DMS79 (cell line): ENCODE measurements around the gene KMT5B.
"Not testable (repeated sequence)": the region's sequence is repeated elsewhere in the genome, so short reads cannot be mapped to it uniquely, and the experiment has no call there.

Source experiments
- DNase-seq: peaks from one replicate; lab custom pipeline; 2025; lab: John Stamatoyannopoulos, UW

Gene KMT5B

DNA sequence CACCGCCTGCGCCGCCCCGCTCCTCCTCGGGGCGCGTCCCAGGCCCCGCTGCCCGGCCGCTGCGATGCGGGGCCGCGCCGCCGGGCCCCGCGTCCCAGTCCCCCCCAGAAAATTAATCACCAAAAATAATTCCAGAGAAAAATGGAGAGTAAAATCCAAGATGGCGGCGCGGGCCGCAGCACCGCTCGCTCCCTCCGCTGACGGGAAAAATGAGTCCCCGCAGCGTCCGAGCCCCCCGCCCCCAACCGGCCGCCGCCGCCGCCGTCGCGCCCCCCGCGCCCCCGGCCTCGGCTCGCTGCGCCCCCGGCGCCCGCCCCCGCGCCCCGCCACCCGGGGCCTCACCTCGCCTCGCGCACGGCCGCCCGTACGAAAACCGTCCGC lies at the start of gene KMT5B:
Gene KMT5B, minus strand, starts transcription at position 162 of the 381 bp plus-strand sequence. CDS start 23,220 bp downstream, outside the sequence.
- no peak for DNase-seq

DNA sequence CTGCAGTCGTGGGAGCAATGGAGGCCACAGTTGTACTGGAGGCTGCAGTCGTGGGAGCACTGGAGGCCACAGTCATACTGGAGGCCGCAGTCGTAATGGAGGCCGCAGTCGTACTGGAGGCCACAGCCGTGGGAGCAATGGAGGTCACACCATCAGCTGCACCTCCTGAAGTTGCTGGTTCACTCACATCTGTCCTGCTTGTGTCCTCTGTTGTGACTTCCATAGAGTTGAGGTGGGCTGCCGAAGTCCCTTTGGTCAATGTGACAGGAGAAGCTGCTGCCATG lies 49.4 kb upstream of the KMT5B start:
- DNase-seq, result no peak

GRCh38 chr11:68261749-68262543 lies 48.9 kb upstream of the KMT5B start:
- no peak for DNase-seq

DNA sequence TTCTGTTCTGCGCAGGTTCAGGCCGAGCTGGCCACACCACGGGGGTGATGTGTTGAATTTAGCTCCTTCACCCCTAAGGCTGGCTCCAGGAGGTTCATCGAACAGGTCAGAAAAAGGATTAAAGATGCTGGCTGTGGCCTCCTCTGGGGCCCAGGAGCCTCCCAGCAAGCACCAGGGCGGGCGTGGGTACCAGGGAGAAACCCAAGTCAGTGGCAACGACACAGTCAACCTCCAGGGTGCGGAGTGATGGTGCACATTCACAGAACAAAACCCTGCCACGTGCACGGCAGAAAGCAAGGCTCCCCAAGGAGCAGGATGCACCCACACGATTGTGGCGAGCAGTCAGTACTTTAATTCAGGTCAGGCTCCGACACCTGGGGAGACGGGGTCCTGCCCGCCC lies 47.9 kb upstream of the KMT5B start:
- no peak for DNase-seq

- DNase-seq, result no peak
Measured at GRCh38 chr11:68260484-68260883, 47.4 kb upstream of the KMT5B start.

GRCh38 chr11:68259122-68259959 lies 46.2 kb upstream of the KMT5B start:
- DNase-seq, result no peak

- no peak for DNase-seq
Measured at GRCh38 chr11:68258363-68258765, 45.3 kb upstream of the KMT5B start.

GRCh38 chr11:68257477-68258362 lies 44.6 kb upstream of the KMT5B start:
- peak; percentile 81 for DNase-seq

- DNase-seq, result no peak
Measured at GRCh38 chr11:68256331-68256741, 43.2 kb upstream of the KMT5B start.

DNA sequence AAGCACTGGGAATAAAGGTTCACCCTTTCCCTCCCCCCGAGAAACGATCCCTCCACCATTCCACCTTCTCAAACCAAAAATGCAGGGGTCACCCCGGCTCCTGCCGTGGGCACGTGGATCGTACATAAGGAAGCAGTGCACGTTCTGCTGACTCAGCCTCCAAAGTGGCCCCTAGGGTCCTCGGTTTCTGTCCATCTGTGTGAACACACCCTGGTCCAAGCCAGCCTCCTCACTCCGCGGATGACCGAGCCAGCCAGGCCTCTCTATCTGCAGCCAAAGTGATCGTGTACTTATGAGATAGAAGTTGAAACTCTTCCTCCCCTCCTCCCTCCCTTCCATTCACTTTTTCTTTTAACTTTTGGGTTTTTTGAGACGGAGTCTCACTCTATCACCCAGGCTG lies 42.4 kb upstream of the KMT5B start:
- no peak for DNase-seq

DNA sequence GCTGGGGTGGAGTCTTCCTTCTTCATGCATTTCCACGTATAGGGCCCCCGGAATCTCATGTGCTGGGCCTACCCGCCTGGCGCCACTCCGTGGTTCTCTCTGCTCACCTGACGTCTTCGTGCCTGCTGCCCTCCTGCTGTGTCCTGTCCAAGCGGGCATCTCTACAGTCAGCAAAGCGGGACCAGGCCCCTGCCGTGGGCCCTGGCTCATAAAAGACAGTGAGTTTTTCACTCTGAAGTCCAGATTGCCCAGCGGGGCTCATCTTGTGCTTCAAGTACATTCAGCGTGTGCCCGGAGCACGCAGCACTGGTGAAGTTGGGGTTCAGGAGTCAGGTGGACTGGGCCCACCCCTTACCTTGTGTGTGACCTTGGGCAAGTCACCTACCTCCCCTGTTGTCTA lies 41.3 kb upstream of the KMT5B start:
- no peak for DNase-seq

DNA sequence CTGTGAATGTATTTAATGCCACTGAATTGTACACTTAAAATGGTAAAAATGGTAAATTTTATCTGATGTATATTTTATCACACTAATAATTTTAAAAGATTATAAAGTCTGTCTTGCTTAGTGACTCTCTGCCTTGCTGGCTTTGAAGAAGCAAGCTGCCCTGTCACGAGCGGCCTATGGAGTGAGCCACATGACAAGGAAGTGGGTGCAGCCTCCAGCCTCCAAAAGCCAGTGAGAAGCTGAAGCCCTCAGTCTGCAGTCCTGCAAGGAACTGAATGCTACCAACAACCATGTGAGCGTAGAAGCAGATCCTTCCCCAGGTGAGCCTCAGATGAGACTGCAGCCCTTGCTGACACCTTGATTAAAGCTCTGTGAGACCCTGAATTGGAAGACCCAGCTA lies 38.7 kb upstream of the KMT5B start:
- no peak for DNase-seq

DNA sequence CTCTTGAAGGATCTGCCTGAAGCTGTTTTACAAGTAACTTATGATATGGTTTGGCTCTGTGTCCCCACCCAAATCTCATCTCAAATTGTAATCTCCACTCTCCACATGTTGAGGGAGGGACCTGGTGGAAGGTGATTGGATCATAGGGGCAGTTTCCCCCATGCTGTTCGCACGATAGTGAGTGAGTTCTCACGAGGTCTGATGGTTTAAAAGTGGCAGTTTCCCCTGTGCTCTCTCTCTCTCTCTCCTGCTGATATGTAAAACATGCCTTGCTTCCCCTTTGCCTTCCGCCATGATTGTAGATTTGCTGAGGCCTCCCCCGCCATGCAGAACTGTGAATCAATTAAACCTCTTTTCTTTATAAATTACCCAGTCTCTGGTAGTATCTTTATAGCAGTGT lies 31.8 kb upstream of the KMT5B start:
- DNase-seq, result not testable (repeated sequence)

- DNase-seq, result not testable (repeated sequence)
Measured at GRCh38 chr11:68243847-68244246, 30.8 kb upstream of the KMT5B start.

DNA sequence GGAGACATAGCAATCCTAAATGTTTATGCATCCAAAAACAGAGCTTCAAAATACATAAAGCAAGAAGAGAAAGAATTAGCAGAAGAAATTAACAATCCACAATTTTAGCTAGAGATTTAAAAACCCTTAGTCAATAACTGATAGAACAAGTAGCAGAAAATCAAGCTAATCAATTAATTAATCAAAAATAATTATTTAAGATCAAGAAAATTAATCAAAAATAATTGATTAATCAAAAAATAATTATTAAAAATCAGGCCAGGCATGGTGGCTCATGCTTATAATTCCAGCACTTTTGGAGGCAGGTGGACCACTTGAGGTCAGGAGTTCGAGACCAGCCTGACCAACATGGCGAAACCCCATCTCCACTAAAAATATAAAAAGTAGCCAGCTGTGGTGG lies 29.5 kb upstream of the KMT5B start:
- DNase-seq, result no peak

GRCh38 chr11:68231621-68232020 lies 18.5 kb upstream of the KMT5B start:
- DNase-seq, result no peak

- no peak for DNase-seq
Measured at GRCh38 chr11:68229601-68230000, 16.5 kb upstream of the KMT5B start.

DNA sequence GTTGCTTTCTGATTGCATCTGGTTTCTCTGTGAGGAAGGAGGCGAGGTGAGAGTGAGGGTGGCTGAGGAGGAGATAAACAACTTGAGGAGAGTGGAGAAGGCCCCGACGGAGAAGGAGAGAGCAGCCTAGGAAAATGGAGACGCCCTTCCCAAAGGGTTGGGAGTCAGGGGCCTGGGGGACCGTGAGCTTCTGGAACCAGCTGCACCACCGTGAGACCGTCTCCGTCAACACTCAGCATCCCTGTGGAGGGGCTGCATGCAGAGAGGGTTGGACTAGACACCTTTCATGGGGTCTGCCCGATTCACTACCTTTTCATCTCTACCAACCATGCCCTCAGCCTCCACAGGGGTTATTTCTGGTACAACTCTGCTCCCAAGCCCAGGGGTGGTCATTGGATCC lies 13.3 kb upstream of the KMT5B start:
- DNase-seq, result no peak

GRCh38 chr11:68224606-68225005 lies 11.5 kb upstream of the KMT5B start:
- no peak for DNase-seq

GRCh38 chr11:68223275-68223674 lies 10.2 kb upstream of the KMT5B start:
- DNase-seq, result no peak

GRCh38 chr11:68221406-68221805 lies 8.3 kb upstream of the KMT5B start:
- DNase-seq, result no peak

- no peak for DNase-seq
Measured at GRCh38 chr11:68216171-68216938, 3.3 kb upstream of the KMT5B start.
